HG03378 (cell line): ENCODE results near the gene POMC.
"Not testable (repeated sequence)": the region's sequence is repeated elsewhere in the genome, so short reads cannot be mapped to it uniquely, and the experiment has no call there.

Experiments
- ATAC-seq: cut with Tn5 transposase; IDR thresholded peaks from one replicate; pipeline ENCODE4 v1.9.1; 2021; ENCODE audit warnings: mild to moderate bottlenecking, moderate library complexity; ENCODE audit not compliant: unreplicated experiment

Gene POMC

DNA sequence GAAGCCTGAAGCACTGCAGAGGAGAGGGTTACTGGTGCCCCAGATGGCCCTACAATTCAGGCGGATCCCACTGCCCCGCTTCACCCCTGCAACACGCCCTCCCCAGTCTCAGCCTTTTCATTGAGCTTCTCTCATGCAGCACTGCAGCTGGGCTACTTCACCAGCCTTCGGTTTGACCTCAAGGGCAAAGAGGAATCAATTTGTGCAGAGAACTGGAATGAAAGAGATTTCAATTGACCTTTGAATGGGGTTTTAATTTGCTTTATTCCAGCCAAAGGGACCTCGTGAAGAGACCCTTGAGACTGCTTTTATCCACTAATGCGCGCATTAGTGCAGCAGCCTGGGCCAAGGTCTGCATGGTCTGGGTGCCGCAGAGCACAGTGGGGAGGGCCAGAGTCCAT, 8.8 kb upstream of the POMC start:
- no peak for ATAC-seq

DNA sequence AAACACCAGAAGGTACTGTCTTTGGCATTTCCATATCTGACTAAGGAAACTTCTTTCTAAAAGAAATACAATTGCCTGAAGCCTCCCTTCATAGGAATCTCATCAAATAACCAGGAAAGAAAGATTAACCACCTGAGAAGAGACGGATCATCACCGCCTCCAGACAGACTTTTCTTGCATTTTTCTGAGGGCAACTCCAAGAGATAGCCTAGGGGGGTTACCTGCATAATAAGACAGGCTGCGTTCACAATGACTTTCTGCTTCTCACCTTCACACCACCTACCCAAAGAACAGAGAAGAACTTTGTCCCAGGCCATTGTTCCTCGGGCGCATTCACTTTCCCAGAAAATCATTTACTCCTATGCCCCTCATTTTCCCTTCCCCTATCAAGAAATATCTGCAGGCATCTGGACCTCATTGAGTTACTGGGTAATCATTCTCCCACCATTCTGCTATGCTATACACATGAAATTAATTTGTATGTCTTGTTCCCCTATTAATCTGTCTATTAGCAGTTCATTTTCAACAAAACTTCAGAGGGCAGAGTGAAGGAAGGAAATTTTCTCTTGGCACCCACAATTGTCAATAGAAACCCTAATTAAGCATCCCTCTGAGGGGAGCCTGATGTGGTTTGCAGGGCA, 8.3 kb upstream of the POMC start:
- ATAC-seq, result no peak

DNA sequence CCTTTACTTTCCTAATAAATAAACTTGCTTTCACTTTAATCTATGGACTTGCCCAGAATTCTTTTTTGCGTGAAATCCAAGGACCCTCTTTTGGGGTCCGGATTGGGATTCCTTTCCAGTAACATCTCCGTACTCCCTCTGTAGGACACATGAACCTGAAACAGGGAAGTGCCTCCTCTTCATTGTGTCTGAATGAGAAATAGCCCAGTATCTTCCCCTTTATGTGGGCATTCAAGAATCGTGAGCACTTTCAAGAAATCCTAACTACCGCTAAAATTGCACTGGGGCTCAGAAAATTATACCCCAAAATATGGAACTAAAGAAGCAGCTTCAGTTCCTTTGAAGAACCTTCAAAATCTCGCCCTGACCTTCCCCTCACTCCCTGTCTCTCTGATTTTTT, 7.8 kb upstream of the POMC start:
- ATAC-seq, result no peak

DNA sequence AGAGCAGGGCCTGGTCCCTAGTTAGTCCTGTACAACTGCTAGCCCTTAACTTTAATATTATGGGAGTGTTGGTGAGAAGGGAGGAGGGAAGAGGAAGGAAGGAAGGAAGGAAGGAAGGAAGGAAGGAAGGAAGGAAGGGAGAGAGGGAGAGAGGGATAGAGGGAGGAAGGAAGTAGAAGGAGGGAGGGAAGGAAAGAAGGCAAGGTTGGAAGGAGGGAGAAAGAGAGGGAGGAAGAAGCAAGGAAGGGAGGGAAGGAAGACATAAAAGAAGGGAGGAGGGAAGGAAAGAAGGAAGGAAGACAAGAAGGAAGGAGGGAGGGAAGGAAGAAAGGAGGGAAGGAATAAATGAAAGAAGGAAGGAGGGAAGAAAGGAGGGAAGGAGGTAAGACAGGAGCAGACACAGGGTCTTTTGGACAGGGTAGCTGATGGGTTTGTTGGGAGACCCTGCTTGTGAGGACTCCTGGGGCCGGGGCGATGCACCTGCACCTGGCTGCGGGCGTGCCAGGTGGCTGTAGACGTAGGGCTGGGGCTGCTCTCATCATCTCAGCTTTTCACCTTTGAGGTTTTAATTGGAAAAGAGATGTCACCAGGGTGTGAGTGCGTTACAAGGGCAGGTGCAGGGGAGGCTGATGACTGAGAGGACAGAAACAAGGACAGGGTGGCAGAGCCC, 5.9 kb upstream of the POMC start:
- no peak for ATAC-seq

DNA sequence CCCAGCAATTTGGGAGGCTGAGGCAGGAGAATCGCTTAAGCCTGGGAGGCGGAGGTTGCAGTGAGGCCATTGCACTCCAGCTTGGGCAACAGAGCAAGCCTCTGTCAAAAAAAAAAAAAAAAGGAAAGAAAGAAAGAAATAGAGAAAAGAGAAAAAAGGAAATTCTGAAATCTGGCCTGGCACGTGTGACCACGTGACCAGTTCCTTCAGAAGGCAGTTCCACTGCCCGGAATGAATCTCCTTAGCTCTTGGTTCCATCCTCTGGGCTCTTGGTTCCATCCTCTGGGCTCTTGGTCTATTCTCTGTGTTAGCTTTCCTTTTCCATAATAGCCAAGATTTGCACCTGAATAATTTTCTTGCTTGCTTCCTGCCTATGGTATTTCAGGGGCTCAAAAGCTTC, 5.3 kb upstream of the POMC start:
- no peak for ATAC-seq

DNA sequence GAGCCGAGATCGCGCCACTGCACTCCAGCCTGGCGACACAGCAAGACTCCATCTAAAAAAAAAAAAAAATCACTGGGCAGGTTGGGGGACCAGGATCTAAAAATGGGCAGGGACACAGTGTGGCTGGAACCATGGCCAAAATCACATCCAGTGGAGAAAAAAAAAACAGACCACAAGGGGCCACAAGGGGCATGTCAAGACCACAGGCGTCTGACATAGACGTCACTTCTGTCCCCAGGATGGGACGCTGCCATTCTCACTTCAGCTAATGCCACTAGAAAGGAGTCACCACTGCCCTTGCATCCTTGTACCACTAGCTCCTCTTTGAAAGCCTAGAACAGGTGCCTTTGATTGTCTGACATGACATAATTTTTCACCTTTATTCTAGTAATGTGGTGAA, 2.5 kb upstream of the POMC start:
- no peak for ATAC-seq

- no peak for ATAC-seq
These were observed 692 bp upstream of the POMC start for GRCh38 chr2:25169073-25169470.

GRCh38 chr2:25165992-25166875, 2.1 kb downstream of the POMC start:
- peak; percentile 73 for ATAC-seq

DNA sequence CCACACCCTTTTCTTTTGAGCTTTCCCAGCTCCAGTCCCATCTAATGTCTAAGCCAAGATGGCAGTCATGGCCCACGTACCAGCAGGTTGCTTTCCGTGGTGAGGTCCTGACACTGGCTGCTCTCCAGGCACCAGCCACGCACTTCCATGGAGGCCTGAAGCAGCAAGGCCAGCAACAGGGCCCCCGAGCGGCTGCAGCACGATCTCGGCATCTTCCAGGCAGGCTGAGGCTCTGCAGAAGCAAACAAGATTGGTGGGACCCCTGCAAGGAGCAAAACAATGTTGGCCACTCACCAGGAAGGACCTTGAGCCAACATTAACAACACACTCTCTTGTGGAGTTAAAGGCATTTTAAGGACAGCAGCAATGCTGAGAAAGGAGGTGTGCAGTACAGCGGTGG, 3.8 kb downstream of the POMC start:
- no peak for ATAC-seq

DNA sequence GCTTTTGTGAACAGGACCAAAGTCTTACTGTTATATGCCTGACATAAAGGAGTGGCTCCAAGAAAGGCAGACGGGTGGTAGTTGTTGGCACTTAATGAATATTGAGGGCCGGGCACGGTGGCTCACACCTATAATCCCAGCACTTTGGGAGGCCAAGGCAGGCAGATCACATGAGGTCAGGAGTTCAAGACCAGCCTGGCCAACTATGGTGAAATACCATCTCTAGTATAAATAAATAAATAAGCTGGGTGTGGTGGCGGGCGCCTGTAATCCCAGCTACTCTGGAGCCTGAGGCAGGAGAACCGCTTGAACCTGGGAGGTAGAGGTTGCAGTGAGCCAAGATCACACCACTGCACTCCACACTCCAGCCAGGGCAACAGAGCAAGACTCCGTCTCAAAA, 6.3 kb downstream of the POMC start:
- ATAC-seq, result not testable (repeated sequence)

DNA sequence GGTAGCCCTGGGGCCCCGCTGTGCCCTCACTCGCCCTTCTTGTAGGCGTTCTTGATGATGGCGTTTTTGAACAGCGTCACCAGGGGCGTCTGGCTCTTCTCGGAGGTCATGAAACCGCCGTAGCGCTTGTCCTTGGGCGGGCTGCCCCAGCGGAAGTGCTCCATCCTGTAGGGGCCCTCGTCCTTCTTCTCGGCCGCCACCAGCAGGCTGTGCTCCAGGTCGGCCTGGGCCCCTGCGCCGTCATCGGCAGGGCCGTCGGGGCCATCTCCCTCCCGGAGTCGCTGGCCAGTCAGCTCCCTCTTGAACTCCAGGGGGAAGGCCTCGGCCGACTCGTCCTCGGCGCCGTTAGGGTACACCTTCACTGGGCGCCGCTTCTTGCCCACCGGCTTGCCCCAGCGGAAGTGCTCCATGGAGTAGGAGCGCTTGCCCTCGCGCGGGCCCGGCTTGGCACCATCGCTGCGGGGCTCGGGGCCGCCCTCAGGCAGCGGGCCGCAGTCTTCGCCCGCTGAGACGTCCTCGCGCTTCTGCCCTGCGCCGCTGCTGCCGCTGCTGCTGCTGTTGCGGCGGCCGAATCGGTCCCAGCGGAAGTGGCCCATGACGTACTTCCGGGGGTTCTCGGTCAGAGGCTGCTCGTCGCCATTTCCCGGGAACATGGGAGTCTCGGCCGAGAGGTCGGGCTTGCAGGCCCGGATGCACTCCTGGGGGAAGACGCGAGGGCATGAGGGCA, 7.2 kb downstream of the POMC start:
- ATAC-seq, result peak; percentile 37

GRCh38 chr2:25160376-25160775, 8.0 kb downstream of the POMC start:
- no peak for ATAC-seq

DNA sequence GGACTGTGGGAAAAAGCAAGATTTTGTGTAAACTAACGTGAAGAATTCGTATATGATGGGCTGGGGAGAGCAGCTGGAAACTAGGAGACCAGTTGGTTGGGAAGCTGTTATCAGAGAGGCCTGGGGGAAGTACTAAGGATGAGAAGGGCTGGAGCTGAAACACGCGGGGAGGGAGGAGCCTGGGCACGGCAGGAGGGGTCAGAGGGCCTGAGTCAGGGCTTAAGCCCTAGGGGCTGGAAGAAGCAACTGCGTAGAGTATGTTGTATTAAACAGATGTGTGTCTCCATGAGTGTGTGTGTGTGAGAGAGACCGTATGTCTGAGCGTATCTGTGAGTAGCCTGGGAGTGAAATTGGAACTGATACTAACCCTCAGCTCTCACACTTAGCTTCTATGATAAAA, 8.4 kb downstream of the POMC start:
- ATAC-seq, result no peak

DNA sequence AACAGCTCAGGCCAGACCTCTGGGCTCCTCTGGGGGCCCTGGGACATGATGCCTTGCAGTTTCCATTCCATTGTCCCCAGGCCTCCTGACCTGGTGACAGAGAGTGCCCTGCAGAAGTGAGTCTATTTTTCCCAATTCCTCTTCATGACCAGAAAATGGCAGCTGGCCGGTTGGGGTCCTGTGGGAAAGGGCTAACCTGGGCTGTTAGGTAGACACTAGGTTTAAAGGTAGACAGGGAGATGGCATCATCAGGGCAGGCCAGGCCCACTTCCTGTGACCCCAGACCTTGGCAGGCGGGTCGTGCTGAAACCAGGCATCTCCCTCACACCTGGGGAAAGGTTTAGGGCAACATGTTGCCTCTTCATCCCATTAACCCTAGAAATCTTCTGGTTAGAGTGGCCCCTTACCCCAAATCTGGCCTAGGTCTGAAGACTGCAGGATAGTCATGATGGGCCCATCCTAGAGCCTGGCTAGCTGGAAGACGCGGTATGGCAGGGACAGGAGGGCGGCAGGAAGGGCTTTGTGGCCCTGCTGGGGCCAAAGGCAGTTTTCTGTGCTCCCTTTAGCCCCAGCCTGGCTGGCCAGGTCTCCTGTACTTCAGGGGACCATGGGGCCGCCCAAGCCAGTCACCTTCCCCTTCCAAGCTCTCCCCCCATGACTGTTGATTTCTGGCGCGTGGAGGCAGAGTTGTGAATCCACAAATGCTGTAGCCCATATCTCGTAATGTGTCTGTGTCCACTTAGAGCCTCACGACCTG, 10.1 kb downstream of the POMC start:
- no peak for ATAC-seq

GRCh38 chr2:25155401-25155800, 13.0 kb downstream of the POMC start:
- no peak for ATAC-seq

GRCh38 chr2:25151718-25152117, 16.7 kb downstream of the POMC start:
- ATAC-seq, result no peak

DNA sequence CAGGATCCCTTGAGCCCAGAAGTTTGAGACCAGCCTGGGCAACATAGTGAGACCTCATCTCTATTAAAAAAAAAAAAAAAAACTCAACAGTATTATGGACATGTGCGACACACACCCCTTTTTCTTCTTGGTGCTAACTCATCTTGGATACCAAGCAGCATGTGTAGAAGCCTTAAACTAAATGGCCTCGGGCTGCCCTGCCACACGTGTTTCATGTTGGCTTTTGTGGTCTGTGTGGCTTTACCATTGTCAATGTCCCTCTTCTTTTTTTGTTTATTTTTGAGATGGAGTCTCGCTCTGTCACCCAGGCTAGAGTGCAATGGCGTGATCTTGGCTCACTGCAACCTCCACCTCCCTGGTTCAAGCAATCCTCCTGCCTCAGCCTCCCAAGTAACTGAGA, 17.4 kb downstream of the POMC start:
- ATAC-seq, result not testable (repeated sequence)

GRCh38 chr2:25149646-25150045, 18.7 kb downstream of the POMC start:
- no peak for ATAC-seq

- no peak for ATAC-seq
These were observed 21.5 kb downstream of the POMC start for GRCh38 chr2:25146896-25147295.

DNA sequence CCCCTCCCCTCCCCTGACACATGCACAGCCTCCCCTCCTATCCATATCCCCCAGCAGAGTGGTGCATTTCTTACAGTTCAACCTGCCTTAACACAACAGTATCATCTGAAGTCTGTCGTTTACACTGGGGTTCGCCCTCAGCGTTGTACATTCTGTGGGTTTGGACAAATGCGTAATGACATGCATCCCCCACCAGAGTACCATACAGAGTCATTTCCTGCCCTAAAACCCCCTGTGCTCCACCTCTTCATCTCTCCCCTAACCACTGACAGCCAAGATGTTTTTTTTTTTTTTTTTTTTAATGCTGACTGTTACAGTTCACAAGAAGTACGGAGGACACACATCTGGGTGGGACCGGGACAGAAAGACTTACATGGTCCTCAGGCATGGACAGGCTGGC, 22.6 kb downstream of the POMC start:
- no peak for ATAC-seq

DNA sequence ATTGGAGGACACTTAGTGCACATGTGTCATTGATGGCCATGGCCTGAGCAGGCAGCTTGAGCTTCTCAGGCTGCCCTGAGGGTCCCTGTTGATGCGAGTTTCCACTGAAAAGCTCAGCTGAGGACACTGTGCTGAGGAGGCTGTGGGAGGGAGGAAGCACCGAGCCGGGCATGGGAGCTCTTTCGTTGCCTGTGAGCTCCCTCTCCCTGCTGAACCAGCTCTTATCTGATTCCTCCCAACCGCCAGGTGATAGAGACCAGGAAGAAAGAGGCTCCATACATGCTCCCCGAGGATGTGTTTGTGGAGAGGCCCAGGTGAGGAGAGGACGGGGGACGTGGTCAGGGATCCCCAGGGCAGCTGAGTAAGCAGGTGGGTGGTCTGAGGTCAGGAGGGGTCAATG, 27.3 kb downstream of the POMC start:
- ATAC-seq, result no peak
